Hindlimb muscle (tissue), 1 donor: Measurements from ENCODE around the gene KSR1. TPM values are rescaled to one million over a fixed set of nuclear protein-coding genes. Genes with fewer than 3 reads are reported as not detected.
"Not testable (repeated sequence)": the region's sequence is repeated elsewhere in the genome, so short reads cannot be mapped to it uniquely, and the experiment has no call there.

Source experiments
- DNase-seq: peaks from one replicate; pipeline ENCODE4 v3.0.0-alpha.2; 2013
- polyA plus RNA-seq: library from polyadenylated mRNA; unstranded; fragments of 120-200 nt; gene quantifications from one replicate; pipeline ENCODE4 v1.2.1, GENCODE V29; 2013; ENCODE audit not compliant: insufficient read length

Gene KSR1
- 131 TPM for polyA plus RNA-seq

GRCh38 chr17:27455914-27456680 is at the start of gene KSR1:
Gene KSR1 (plus strand): TSS chr17:27456448. CDS start chr17:27456644, 196 bp downstream.
- DNase-seq = peak; percentile 84

DNA sequence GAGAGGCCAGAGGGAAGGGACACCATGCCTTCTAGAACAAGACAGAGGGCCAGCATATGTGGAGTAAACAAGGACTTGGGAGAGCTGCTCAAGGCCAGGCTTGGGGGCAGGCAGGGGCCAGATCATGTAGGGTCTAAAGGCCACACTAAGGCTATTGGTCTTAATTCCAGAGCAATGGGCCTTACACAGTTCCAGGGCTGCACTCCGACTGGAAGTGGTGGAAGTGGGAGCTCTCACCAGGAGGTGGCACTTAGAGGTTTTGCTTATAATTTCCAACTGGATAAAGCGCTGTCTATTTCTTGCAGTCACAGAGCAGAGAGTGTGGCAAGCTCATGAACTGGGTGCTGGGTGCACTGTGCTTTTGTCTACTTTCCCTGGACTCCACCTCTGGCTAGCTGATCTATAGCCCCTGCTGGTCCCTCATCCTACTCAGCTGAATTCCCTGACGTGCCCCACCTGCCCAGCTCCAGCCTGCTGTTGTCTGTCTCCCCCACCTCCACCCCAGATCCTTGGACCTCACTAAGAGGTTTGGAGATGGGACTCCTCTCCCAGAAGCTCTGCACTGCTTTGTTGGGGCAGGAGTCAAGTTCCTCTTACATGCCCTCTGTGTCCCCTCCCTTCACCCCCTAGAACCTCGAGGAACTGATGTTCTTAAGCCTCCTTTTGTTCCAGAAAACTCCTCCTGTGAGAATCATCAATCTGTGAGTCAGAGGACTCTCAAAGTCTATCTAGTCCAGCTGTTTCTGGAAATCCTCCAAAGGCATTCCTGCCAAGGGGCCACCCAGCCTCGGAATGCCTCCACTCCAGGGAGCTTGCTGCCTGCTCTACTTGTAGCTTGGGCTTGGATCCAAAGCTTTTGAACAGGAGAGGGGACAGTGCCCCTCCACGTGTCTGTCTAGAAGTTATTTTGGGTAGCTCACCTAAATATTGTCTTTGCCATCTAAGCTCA is 48.1 kb upstream of the KSR1 start:
- no peak for DNase-seq

DNA sequence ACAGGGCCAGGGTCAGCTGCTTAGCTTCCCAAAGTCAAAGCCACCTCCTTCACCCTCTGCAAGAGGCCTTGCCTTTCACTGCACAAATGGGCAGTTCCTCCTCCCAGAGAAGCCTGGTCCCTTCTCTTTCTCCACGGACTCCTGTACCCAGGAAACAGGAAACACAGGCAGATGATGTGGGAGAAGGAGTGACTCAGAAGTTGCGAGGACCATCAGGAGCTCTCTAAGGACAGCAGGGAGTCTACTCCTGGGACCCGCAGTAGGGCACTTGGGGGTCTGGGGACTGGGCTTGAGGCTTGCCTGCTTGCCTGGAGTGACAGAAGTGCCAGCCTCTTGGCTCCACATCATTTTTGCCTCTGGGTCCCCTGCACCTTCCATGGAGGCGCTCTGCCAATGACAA is 47.4 kb upstream of the KSR1 start:
- DNase-seq = no peak

DNA sequence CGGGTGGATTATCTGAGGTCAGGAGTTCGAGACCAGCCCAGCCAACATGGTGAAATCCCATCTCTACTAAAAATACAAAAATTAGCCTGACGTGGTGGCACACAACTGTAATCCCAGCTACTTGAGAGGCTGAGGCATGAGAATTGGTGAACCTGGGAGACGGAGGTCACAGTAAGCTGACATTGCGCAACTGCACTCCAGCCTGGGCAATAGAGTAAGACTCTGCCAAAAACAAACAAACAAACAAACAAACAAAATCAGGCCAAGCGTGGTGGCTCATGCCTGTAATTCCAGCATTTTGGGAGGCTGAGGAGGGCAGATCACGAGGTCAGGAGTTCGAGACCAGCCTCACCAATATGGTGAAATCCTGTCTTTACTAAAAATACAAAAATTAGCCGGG is 44.1 kb upstream of the KSR1 start:
- DNase-seq = not testable (repeated sequence)

- no peak for DNase-seq
These were observed 42.9 kb upstream of the KSR1 start for GRCh38 chr17:27413315-27413714.

GRCh38 chr17:27413792-27414191 is 42.5 kb upstream of the KSR1 start:
- DNase-seq = no peak

DNA sequence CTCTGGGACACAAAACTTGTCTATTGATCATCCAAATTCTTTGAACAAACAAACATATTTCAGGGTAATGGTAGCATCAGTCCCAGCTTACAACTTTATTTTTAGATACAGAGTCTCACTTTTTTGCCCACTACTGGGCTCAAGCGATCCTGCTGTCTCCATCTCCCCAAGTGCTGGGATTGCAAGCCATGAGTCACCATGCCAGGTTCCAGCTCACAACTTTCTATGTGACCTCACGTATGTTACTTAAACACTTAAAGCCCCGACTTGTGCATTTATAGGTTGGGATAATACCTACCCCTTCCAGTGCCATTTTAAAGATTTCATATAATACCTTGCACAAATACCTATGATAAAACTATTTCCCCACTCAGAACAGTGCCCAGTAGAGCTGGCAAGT is 42.0 kb upstream of the KSR1 start:
- no peak for DNase-seq

- no peak for DNase-seq
These were observed 41.6 kb upstream of the KSR1 start for GRCh38 chr17:27414694-27415093.

GRCh38 chr17:27415120-27415795 is 41.0 kb upstream of the KSR1 start:
- no peak for DNase-seq

DNA sequence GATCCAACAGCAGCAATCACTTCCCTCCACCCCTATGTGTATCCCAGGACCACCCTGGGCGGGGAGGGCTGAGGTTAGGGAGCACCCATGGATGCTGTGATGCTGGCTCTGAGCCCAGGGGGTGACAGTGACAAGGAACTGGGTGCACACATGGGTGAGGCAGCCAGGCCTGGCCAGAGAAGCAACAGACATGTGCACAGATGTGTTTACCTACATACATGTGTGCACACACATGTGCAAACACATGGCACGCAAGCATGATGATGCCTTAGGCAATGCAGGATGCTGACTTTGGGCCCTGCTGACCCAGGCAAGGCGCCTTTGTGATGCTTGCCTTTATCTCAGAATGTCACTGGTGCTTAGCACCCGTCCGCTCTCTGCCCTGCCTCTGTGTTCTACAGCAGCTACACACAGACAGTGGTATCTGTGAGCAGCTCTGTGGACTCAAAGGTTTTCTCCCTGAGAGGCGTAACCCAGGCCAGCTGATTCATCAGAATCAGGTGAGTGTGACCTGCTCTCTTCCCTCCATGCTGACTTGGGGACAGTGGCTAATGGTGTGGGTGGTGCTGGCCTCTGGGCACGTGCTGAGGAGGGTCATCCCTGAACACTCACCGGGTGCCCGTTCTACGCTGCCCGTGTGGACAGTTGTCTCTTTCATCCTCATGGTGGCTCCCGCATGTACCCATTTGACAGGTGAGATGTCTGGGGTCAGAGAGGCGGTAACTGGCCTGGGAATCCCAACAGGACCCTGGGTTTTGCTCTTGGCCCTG is 38.5 kb upstream of the KSR1 start:
- no peak for DNase-seq

DNA sequence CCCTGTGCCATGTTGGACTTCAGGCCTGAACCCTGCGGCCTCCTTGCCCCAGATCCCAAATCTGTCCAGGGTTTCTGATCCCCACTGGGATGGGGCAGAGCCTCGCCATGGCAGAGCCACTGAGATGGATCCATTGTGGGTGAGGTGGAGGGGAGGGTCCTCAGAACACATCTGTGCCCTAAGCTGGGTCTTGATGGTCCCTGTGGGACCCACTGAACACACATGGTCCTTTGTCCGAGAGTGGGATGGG is 38.0 kb upstream of the KSR1 start:
- no peak for DNase-seq

- DNase-seq = no peak
These were observed 37.1 kb upstream of the KSR1 start for GRCh38 chr17:27419156-27419555.

DNA sequence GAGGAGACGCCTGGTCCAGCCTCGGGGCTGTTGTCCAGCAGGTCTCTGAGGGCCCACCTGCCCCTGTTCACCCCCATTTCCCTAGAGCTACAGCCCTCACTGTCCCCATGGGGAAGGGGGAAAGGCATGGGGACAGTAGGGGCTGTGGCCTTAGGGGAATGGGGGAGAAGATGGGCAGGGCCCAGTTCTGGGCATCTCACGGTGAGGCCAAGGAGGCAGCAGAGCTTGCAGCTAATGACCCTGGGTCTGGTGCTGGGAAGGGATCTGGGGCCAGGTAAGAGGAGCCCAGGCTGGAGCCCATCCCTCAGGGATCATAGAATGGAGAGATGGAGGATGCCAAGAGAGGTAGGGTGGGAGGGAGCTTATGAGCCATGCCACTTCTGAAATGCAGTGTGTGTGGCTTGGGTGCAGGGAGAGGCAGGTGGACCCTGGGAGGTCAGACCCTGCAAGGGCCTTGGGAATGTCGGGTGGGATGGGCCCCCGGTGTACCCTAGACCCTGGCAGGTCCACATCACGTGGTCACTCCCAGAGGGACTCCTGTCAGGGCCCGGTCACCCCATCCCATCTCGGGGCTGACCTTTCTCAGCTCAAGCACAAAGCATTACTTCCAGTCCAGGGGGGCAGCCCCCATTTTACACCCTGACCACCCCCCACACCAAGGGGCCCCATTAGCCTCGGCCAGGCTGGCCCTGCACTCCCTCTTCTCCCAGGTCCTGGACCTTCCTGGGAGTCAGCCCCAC is 35.9 kb upstream of the KSR1 start:
- no peak for DNase-seq

GRCh38 chr17:27421111-27421510 is 35.1 kb upstream of the KSR1 start:
- DNase-seq = no peak

- DNase-seq = not testable (repeated sequence)
These were observed 34.6 kb upstream of the KSR1 start for GRCh38 chr17:27421626-27422025.

DNA sequence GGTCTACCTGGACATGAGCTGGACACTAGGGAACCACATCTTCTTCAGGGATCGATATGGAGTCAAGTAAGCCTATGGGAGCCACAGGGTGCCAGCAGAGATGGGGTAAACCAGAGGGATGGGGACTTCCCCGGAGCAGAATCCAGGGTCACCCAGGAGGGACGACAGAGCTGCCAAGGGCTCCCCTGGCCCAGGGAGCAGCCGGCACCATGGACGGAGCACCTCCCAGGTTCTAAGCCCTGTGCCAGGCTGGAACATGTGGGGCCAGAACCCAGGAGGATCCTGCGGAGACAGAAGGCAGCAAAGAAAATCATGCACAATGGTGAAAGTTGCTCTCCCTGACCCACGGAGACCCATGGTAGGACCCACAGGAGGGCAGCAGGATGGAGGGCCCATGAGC is 33.6 kb upstream of the KSR1 start:
- DNase-seq = no peak

GRCh38 chr17:27423651-27424050 is 32.6 kb upstream of the KSR1 start:
- no peak for DNase-seq

- no peak for DNase-seq
These were observed 31.7 kb upstream of the KSR1 start for GRCh38 chr17:27424516-27424915.

DNA sequence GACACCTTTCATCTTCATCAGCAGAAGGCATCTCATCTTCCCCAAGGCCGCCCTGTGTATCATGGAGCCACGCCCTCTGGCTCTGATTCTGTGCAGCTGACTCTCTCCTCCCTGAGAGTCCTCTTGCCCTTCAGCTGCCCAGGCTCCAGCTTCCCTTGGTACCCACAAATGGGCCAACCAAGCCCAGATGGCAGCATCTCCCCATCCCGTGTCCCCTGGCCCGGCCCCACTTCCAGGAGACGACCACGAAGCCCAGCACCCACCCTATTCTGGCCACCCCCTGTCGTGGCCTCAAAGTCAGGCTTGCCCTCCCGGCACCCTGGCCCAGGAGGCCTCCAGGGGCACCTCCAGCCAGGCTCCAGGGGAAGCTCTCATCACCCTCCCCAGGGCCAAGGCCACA is 31.3 kb upstream of the KSR1 start:
- no peak for DNase-seq

GRCh38 chr17:27425571-27425970 is 30.7 kb upstream of the KSR1 start:
- not testable (repeated sequence) for DNase-seq

DNA sequence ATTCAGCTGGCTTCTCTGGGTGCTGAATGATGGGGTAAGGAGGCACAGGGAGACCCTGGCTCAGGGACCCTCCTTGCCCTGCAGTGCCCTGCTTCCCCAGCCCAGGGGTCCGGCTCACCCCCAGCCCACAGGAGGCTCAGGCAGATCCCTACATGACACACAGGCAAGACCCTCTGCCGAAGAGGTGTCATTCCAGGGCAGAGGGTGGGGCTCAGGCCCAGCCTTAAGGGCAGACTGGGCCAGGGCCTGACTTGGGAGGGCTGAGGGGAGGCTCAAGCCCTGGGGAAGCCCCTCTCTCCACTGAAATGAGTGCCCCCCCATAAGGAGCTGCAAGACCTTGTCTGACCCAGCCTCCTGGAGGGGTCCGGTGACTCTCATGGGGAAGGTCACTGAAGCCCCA is 30.3 kb upstream of the KSR1 start:
- DNase-seq = no peak

- not testable (repeated sequence) for DNase-seq
These were observed 29.8 kb upstream of the KSR1 start for GRCh38 chr17:27426471-27426870.
